Heart right ventricle (tissue), 16 donors: ENCODE measurements around the gene GRM5. TPM values are rescaled to one million over a fixed set of nuclear protein-coding genes. Genes with fewer than 3 reads are reported as not detected.

ENCODE experiments used
- ATAC-seq, 8 donors: fragments of 200-7000 bp; cut with Tn5 transposase; one replicate each; pipeline ENCODE4 v1.9.1; 2020; ENCODE audit warnings: mild to moderate bottlenecking in 8 of 8, moderate library complexity in 8 of 8, moderate number of reproducible peaks in 1 of 8
- DNase-seq, 2 donors: peaks; one replicate each; pipeline ENCODE4 v3.0.0-alpha.2; 2020
- H3K27ac ChIP-seq, 10 donors: fragments of 200-600 bp; sonication (generic) in 2 of 10; one replicate each; pipeline versions ENCODE4 v1.5.0 to v1.8.0; 2020 to 2022; ENCODE audit warnings: mild to moderate bottlenecking in 3 of 10
- H3K27me3 ChIP-seq, 7 donors: fragments of 200-600 bp; one replicate each; pipeline ENCODE4 v1.8.0; 2021 to 2022; ENCODE audit warnings: mild to moderate bottlenecking in 2 of 7
- H3K36me3 ChIP-seq, 9 donors: fragments of 200-600 bp; sonication (generic) in 1 of 9; one replicate each; pipeline versions ENCODE4 v1.5.0 to v1.8.0; 2020 to 2022; ENCODE audit warnings: mild to moderate bottlenecking in 2 of 9
- H3K4me1 ChIP-seq, 9 donors: fragments of 200-600 bp; sonication (generic) in 1 of 9; one replicate each; pipeline versions ENCODE4 v1.5.0 to v1.8.0; 2020 to 2022; ENCODE audit warnings: mild to moderate bottlenecking in 4 of 9
- H3K4me3 ChIP-seq, 10 donors: fragments of 200-600 bp; sonication (generic) in 2 of 10; one replicate each; pipeline versions ENCODE4 v1.5.0 to v1.8.0; 2020 to 2022; ENCODE audit warnings: mild to moderate bottlenecking in 7 of 10, moderate library complexity in 2 of 10
- H3K9me3 ChIP-seq, 11 donors: fragments of 200-600 bp in 10 of 11; sonication (generic) in 2 of 11; one replicate each; pipeline versions ENCODE4 v1.5.0 to v1.8.0; 2013 to 2022; ENCODE audit warnings: mild to moderate bottlenecking in 2 of 11, control low read depth in 1 of 11, moderate library complexity in 1 of 11
- WGBS, 2 donors: extraction: QIAGEN DNeasy Blood & Tissue Kit; methylation state at CpG; one replicate each; pipeline ENCODE4 v1.1.7; 2013; ENCODE audit warnings: inconsistent platforms in 1 of 2; 5-methylcytosine and 5-hydroxymethylcytosine counted together
- intact Hi-C, 10 donors: fragments of 100-400 bp; cut with DNase I; formaldehyde crosslinking; loops; one replicate each; pipeline versions ENCODE4 v1.11.1 to v1.14.2; 2022
- polyA plus RNA-seq, 2 donors: library from polyadenylated mRNA; stranded (reverse); fragments of 200-250 nt; gene quantifications; one replicate each; pipeline ENCODE4 v1.2.3, GENCODE V29; 2013
- total RNA-seq, 10 donors: library from RNA; stranded (reverse); fragmentation: NEBNext Ultra II Directional in 3 of 10; extraction: Animal tissue kit (Norgen Biotek cat#: 25700) in 3 of 10; gene quantifications; one replicate each; pipeline versions ENCODE4 v1.2.1 to v1.2.4, GENCODE V29; 2021 to 2023
- TF ChIP-seq, protein P1 (sequence below), 9 donors: fragments of 200-600 bp; sonication (generic) in 2 of 9; IDR thresholded peaks; one replicate each; pipeline versions ENCODE4 v1.5.0 to v1.8.0; 2021 to 2022; ENCODE audit warnings: antibody characterized with exemption in 9 of 9, mild to moderate bottlenecking in 5 of 9, moderate library complexity in 1 of 9
- donor health status: Arrhythmogenic right ventricular cardiomyopathy.
- donor health status: ischemic (EF 13 %, LVEDD 7.1; RV severe dilation, severe dysfunction).
- donor health status: healthy with polysubstance abuse.
- donor health status: DM: no; HTN: yes; CAD: no.
- donor health status: DM: no; HTN: no; CAD: no.
- donor health status: ischemic (EF 25% LVEDD 6.9; RV normal size, moderate dysfunction).
- donor health status: ischemic (EF 25% LVEDD 5.7; RV mildly dilated, moderate dysfunction).
- donor health status: healthy.
- donor health status: DM: yes; HTN: yes; CAD: no.
- donor health status: Ischemic cardiomyopathy.
- donor health status: ischemic (EF 35%, LVEDD 5.7; RV mildly dilated, moderate dysfunction).
- donor health status: nonischemic (EF 11% LVEDD 7.7; RV severe dilation, severe dysfunction).
- donor health status: DM: yes; HTN: yes; CAD: no.
- donor health status: PGD.
- donor health status: ischemic (EF 29% LVEDD 5.4; RV normal size, mild dysfunction).
- donor health status: nonischemic (EF 23%, LVEDD 6.1; RV moderate dilation, normal function).

The GRM5 gene
- total and polyA plus RNA-seq, 12 donors = 0.01 to 0.09 (median 0.04) TPM; not detected in 8

GRCh38 chr11:88657076-88657738 lies 408.6 kb downstream of the GRM5 start:
- H3K4me3 ChIP-seq = no peak overlapping the region
- no peaks in the 10 kb centered on the region for H3K27me3 ChIP-seq
- intact Hi-C loops = no loop called here
- no peaks in the 10 kb centered on the region for H3K4me1 ChIP-seq
- DNase-seq (no peak), ATAC-seq (no peak)
- TF ChIP-seq, protein P1, sequence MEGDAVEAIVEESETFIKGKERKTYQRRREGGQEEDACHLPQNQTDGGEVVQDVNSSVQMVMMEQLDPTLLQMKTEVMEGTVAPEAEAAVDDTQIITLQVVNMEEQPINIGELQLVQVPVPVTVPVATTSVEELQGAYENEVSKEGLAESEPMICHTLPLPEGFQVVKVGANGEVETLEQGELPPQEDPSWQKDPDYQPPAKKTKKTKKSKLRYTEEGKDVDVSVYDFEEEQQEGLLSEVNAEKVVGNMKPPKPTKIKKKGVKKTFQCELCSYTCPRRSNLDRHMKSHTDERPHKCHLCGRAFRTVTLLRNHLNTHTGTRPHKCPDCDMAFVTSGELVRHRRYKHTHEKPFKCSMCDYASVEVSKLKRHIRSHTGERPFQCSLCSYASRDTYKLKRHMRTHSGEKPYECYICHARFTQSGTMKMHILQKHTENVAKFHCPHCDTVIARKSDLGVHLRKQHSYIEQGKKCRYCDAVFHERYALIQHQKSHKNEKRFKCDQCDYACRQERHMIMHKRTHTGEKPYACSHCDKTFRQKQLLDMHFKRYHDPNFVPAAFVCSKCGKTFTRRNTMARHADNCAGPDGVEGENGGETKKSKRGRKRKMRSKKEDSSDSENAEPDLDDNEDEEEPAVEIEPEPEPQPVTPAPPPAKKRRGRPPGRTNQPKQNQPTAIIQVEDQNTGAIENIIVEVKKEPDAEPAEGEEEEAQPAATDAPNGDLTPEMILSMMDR (IDR thresholded peaks at IDR 0.05) = no peak
- no peaks in the 10 kb centered on the region for H3K36me3 ChIP-seq
- H3K27ac ChIP-seq = no peak overlapping the region
- 55 to 57% methylated on average over 1 of the region's 1 CpG for WGBS, 2 donors
- H3K9me3 ChIP-seq = no peaks in the 10 kb centered on the region

GRCh38 chr11:88656283-88656682 lies 409.5 kb downstream of the GRM5 start:
- no peaks in the 10 kb centered on the region for H3K4me1 ChIP-seq
- H3K27me3 ChIP-seq = no peaks in the 10 kb centered on the region
- H3K27ac ChIP-seq = no peak overlapping the region
- ATAC-seq (no peak), DNase-seq (no peak)
- intact Hi-C loops = no loop called here
- WGBS, 2 donors = 85 to 91% methylated on average over 3 of the region's 3 CpGs
- TF ChIP-seq, protein P1 (IDR thresholded peaks at IDR 0.05) = no peak
- H3K4me3 ChIP-seq = no peak overlapping the region
- no peaks in the 10 kb centered on the region for H3K36me3 ChIP-seq
- H3K9me3 ChIP-seq = no peaks in the 10 kb centered on the region

GRCh38 chr11:88655656-88656055 lies 410.1 kb downstream of the GRM5 start:
- Histone ChIP-seq H3K36me3 (no peaks in the 10 kb centered on the region), H3K4me3 (no peak overlapping the region), H3K27me3 (no peaks in the 10 kb centered on the region), H3K9me3 (no peaks in the 10 kb centered on the region), H3K4me1 (no peaks in the 10 kb centered on the region), H3K27ac (no peak overlapping the region)
- DNase-seq (no peak), ATAC-seq (no peak)
- intact Hi-C loops = no loop called here
- TF ChIP-seq, protein P1 (IDR thresholded peaks at IDR 0.05) = no peak

DNA sequence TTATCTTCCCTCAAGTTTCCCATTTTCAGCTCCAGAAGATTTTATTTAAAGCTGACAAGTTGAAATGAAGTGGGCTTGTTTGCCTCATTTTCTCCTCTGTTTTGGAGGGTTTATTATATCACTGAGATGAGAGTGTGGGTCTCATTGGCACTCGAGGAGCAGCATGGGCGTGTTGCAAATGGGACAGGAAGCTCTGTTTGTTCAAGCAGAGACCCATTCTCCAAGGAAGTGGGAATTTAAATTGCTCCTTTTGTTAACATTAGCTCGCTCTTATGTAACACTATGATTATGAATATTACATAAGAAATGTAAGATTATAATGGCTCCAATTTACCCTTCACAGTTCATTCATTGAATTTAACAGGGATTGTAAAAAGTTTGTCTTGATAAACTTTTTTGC lies 410.6 kb downstream of the GRM5 start:
- Histone ChIP-seq H3K36me3 (no peaks in the 10 kb centered on the region), H3K4me3 (no peak overlapping the region), H3K4me1 (no peaks in the 10 kb centered on the region), H3K9me3 (no peaks in the 10 kb centered on the region), H3K27me3 (no peaks in the 10 kb centered on the region), H3K27ac (no peak overlapping the region)
- no peak for ATAC-seq
- intact Hi-C loops = no loop called here
- TF ChIP-seq, protein P1 (IDR thresholded peaks at IDR 0.05) = no peak
- DNase-seq = no peak
- 52 to 57% methylated on average over 3 of the region's 3 CpGs for WGBS, 2 donors
